GM18508 (cell line): Measurements from ENCODE around the gene THSD4.

Source experiments
- ATAC-seq: cut with Tn5 transposase; IDR thresholded peaks from one replicate; pipeline ENCODE4 v1.9.1; 2021; ENCODE audit warnings: moderate number of reproducible peaks; ENCODE audit not compliant: insufficient read depth, unreplicated experiment

The THSD4 gene

GRCh38 chr15:71278989-71279756 is 163.9 kb downstream of the THSD4 start:
- ATAC-seq = no peak

DNA sequence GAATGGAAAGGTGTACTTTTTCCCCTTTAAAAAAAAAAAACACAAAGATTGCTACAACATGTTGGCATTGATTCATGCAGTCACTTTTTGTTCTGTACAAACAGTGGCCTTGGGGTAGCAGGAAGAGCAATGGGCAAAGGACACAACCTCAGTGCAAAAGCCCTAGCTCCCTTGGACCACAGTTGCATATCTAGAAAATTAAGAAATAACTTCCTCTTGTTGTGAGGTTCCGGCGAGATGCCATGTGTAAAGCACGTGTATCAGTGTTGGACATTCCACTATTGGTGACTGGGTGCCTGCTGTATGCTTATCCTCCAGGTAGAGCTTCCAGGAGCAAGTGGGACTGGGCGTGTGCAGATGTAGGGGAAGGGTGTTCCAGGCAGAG is 164.5 kb downstream of the THSD4 start:
- ATAC-seq = no peak

DNA sequence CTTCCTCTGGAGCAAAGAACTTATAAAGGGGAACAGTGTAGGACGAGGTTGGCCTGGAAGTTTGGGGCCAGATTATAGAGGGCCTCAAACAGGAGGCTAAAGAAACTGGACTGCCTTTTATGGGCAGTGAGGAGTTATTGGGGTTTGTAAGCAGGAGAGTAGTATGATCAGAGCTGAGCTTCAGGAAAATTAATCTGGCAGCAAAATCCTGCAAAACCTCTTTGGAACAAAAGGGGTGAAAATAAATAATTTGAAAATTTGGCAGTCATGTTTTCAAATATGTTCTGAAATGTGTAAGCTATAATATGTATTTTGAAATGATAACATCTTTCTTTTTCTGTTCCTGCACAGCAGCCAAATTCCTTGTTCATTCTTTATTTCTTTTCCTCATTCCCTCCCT is 164.9 kb downstream of the THSD4 start:
- ATAC-seq = no peak

GRCh38 chr15:71281256-71281655 is 166.0 kb downstream of the THSD4 start:
- ATAC-seq = no peak

DNA sequence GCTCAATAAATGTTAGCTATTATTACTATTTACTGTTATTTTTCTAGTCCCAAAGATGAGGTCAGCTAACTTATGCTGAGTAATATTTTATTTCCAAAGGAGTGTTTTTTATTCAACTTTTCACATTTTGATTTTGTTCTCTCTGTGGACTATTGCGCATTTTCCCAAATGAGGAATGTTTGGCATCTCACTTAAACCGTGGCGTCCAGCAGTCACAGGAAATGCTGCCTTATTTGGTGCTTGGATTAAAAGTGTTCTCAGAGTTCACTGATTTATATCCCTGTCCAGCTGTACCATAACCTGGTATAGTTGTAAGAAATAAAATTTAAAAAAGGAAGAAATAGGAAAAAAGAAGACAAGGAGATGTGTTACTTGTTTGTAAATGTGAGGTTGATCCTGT is 166.8 kb downstream of the THSD4 start:
- ATAC-seq = no peak

GRCh38 chr15:71288348-71288955 is 173.2 kb downstream of the THSD4 start:
- no peak for ATAC-seq

GRCh38 chr15:71290002-71290401 is 174.7 kb downstream of the THSD4 start:
- no peak for ATAC-seq

- ATAC-seq = no peak
Measured at GRCh38 chr15:71290881-71291635, 175.8 kb downstream of the THSD4 start.

DNA sequence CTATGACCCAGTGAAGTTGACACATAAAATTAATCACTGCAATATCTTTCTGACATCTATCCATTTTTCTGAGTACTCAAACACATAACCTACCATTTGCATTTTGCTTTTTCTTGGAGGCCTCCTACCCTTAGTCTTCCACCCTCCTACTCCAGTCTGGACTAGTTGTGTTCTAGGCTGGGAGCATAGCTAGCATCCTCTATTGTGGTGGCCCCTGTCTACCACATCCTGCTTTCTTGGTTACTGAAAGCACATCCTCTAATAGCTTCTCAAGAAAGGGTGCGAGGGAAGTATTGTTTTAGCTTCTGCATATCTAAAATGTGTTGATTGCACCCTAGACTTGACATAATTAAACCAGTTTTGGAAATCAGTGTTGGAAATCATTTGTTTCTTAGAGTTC is 176.5 kb downstream of the THSD4 start:
- ATAC-seq = no peak

- ATAC-seq = no peak
Measured at GRCh38 chr15:71293723-71294122, 178.5 kb downstream of the THSD4 start.

- ATAC-seq = no peak
Measured at GRCh38 chr15:71294251-71294910, 179.1 kb downstream of the THSD4 start.

GRCh38 chr15:71294911-71295602 is 179.8 kb downstream of the THSD4 start:
- no peak for ATAC-seq

GRCh38 chr15:71295603-71296314 is 180.5 kb downstream of the THSD4 start:
- no peak for ATAC-seq

DNA sequence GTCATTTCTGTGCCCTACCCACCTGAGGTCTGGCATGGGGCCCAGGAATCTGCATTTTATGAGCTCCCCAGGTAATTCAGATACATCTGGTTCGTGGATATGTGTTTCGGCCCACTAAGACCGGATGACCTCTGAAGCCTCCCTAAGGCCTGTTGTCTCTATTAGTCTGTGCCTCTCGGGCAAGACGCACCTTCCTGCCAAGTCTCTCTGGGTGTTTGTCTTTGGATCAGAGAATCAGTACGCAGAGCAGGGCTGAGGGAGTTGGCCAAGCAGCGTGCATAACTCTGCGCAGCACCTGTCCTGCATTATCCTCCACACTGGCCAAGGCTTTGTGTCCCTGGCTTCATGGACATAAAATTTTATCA is 181.0 kb downstream of the THSD4 start:
- no peak for ATAC-seq

DNA sequence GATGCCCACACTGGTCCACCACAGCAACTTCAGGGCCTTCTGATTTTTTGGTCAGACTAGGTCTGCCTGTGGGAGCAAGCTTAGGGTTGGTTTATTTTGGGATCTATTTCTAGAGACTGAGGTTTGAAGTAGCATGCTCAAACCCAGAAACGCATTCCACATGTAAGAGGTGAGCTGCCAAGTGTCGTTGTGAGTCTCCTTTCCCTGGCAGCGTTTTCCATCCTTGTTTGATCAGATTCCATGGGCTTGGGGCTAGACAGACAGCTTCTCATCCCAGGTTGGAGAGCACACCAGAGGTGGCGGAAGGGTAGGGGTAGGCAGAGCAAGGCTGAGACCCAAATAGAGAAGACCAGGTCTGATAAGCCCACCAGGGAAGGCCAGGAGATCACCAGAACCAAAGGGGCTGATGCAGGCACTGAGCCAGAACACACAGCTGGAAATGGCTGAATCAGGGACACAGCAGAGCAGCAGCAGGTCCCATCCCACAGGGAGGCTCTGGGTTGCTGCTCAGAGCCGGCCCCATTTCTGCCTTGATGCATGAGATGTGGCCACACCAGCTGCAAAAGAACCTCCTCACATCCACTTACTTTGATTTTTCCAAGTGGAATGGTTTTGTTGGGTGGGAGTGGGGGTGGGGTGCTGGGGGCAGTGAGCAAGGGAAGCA is 186.8 kb downstream of the THSD4 start:
- no peak for ATAC-seq

DNA sequence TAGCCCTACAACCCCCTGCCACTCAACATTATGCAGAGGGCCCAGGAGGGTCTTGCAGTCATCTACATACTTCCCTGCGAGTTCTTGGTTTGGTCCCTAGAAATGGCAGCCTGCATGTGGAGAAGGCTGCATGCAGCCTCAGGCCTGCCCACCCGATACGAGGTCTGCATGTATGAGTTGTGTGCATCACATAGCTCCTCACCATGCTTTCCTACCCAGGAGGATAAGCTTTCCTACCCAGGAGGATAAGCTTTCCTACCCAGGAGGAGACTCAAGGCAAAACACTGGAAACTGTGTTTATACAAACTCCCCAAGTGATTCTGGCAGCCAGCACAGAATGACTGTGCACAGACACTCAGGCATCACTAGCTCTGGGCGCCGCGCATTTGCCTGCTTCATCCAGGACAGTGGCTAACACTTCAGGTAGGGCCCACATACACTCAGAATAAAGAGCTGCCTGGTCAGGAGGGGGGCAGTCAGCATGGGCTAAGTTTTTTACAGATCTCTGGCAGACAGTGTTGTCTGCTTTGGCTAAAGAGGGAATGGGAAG is 187.7 kb downstream of the THSD4 start:
- ATAC-seq = no peak

DNA sequence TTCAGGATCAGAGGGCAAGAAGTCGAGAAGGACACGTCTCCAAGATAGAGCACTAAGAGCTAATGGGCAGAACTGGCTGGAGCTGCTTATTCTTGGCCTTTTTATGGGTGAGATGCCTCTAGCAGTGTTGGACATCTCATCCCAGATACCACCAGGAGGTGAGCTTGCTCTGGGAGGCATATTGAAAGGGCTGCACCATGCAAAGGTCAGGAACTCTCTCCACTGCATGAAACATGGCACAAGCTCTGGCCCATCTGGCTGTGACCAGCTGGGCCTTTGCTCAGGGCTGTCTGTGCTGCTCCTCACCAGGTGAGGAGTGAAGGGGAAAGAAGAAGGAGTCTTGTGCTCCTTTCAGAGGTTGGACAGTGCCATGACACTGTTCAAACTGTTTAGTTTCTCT is 188.7 kb downstream of the THSD4 start:
- ATAC-seq = no peak

DNA sequence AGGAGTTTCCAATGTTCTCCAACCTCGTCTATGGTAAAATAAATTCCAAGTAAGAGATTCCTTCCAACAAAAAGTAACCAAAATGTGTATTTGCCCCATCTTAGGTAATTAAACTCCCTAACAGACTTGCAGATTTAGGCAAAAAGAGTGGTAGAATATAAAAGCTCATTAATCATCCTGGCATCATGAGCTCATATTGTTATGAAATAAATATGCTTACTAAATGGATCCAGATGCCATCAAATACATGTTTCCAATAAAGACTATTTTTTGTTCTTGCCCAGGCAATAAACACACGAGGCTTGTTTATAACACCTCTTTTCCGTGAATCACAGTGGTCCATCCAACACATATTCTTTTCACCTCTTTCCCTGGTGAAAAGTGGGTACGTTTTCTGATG is 189.4 kb downstream of the THSD4 start:
- ATAC-seq = no peak

DNA sequence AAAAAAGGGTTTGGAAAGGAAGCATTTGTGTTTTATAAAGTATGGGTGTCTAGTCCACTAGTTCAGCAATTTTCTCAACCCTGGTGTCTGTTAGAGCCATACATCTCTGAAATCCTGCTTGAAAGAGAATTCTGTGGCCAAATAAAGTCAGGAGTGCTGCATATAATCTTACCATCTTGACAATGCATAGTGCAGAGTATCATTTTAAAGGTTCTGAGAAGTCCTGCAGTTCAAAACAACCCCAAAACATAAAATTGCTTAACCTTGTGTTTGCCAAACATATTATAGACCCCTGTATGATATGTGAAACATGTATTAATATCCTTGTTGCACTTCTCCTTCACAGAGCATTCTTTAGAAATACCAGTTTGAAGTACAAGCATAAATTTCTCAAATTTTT is 191.3 kb downstream of the THSD4 start:
- ATAC-seq = no peak
